NCI-H774 (cell line): Measurements from ENCODE around the gene EPS8L1.
"Not testable (repeated sequence)": the region's sequence is repeated elsewhere in the genome, so short reads cannot be mapped to it uniquely, and the experiment has no call there.

ENCODE experiments used
- DNase-seq: peaks from one replicate; lab custom pipeline; 2025; lab: John Stamatoyannopoulos, UW

EPS8L1 gene

DNA sequence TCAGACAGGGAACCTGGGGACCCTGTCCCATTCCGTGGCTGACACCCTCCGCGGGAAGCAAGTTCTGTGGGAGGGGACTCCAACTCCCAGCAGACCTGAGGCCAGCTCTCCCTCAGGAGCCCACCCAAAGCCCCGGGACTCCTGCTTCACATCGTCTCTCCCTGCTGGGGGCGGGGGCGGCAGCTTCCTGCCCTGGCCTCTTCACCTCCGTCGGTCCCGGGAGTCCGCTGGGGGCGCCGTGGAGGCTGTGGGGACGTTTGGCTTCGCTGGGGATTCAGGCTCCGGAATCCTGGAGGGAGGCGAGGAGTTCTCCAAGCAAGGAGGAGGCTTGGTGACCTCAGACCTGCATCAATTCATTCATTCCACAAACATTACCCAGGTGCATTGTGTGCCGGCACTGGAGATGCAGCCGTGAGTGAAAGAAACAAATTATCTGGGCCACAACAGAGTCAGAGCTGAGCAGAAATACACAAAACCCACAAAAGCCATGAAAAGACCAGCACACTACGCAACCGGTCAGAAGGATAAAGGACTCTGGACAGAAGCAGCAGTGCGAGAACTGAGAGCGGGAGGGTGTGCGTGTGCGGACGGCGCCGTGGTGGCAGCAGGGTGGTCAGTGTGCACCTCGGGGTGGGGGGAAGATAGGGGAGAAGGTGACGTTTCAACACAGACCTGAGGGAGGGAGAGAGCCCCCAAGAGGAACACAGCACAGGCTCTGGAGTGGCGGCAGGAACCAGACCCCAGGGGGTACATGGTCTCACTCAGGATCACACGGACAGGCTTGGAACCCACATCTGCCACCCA, 19.0 kb downstream of the EPS8L1 start:
- DNase-seq: no peak

- no peak for DNase-seq
These were observed 19.8 kb downstream of the EPS8L1 start for GRCh38 chr19:55095260-55096060.

DNA sequence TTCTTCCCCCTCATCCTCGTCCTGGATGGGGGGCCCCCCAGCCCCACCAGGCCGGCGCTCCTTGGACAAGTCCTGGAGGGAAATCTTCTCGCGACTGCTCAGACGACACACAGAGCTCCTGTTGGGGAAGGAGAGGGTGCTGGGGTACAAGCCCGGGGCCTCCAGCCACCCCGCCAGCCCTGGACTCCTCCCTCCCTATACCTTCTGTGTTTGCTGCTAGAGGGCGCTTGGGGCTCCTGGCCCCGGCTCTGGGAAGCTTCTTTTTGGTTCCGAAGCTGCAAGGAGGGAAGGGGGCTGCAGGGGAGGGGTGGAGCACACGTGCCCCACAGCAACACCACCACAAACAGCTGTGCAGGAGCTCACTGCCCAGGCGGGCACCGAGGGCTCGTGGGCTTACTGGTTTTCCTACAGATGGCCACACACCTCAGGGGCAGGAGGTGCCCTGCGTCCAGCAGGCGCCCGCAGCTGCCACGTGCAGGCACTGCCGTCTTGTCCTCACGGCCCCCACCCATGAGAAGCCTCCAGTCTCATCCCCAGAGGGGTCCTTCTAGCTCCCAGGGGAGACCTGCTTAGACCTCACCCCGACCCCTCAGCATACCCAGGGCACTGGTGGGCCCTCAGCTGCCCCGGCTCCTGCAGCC, 20.5 kb downstream of the EPS8L1 start:
- no peak for DNase-seq

DNA sequence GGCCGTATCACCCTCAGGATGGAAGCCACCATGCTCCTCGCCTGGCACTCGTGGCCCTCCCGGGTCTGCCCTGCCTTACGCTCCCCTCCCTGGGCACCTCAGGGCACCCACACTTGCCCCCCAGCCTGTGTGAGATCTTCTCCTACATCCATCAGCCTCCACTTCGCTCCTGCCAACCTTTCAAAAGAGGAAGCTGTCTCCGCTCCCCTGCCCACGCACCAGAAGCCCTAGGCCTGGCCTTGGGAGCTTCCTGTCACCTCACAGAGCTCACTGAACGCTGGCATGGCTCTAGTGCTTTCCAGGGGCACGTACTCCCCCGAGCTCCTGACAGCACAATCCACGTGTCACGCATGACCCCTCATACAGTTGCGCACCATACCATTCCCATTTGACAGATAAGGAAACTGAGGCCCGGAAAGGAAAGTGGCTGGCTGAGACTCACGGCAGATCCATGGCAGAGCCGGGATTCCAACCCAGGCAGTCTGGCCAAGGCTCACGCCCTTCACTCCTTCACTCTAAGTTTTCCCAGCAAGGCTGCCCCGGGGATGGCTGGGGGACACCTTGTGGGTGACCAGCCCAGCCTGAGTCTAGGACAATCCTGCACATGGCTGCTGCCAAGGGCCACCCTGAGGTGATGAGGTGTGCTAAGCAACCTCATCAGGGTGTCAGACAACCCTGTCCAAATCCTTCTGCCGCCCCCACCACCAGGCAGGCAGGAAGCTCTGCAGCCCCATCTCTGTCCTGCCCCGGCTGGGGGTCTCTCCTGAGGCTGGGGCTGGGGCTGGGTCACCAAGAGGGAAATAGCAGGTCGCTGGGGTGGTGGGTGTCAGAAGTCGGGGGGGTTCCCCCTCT, 22.4 kb downstream of the EPS8L1 start:
- DNase-seq: no peak

GRCh38 chr19:55098716-55099556, 23.3 kb downstream of the EPS8L1 start:
- no peak for DNase-seq

- DNase-seq: no peak
These were observed 24.2 kb downstream of the EPS8L1 start for GRCh38 chr19:55099557-55100506.

- no peak for DNase-seq
These were observed 25.6 kb downstream of the EPS8L1 start for GRCh38 chr19:55101261-55101660.

DNA sequence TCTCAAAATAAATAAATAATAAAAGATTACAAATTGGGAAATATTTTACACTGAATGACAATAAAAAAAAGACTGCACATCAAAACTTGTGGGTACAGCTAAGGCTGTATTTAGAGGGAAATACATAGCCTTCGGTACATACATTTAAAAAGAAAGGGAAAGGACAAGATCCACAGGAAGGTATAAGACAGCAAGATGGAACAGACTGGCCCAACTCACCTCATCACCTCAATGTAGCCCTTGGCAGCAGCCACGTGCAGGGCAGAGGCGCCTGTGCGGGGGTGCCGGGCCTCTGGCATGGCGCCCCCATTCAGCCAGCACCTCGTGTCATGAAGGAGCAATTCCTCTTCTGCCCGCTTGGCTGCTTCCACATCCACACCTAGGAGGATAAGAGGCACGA, 27.5 kb downstream of the EPS8L1 start:
- no peak for DNase-seq

DNA sequence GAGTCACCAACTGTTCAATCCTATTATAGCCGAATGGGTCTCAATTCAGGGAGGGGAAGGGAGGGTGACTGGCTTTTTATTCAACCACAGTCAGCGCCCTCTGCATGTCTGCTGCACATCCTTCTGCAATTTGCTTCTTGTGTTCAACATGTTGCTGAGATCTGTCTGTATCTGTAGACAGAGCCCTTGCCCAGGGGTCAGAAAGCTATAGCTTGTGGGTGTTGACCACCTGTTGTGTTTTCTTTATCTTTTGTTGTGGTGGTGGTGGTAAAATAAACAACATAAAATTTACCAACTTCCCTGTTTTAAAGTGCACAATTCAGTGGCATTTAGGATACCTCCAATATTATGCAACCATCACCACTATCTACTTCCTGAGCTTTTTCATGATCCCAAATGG, 29.6 kb downstream of the EPS8L1 start:
- DNase-seq: no peak

GRCh38 chr19:55106591-55106990, 30.9 kb downstream of the EPS8L1 start:
- DNase-seq: no peak

GRCh38 chr19:55107252-55107651, 31.6 kb downstream of the EPS8L1 start:
- DNase-seq: not testable (repeated sequence)

DNA sequence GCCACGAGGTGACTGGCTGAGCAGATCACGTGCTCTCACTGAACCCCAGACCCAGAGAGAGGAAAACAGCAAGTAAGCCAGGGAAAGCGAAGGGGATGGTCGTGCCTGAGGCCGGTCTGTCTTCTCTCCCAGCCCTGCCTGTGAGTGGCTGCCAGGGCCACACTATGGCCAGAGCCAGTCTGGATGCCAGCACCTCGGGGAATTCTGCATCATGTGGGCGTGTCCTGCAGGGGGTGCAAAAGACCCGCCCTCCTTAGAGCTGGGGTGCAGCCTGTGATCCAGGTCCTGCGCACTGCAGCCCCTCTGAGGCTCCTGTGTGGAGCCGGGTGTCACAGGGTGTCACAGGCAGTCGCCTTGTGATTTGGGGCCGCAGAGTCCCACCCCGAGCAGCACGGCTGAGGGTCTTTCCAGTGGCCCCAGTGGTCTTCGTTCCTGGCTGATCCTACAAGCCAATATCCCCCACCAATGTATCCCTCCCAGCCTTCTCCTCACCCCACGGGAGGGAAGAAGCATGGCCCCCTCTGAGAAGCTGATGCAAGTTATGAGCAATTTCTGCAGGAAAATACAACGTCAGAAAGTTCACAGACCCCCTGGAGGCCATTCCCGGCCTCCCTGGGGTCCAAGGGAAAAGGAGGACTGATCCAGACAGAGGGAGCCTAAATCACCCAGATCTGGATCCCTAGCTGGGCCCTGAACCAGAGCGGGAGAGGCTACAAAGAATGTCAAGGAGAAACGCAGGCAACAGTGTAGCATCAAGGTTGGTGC, 34.0 kb downstream of the EPS8L1 start:
- no peak for DNase-seq

DNA sequence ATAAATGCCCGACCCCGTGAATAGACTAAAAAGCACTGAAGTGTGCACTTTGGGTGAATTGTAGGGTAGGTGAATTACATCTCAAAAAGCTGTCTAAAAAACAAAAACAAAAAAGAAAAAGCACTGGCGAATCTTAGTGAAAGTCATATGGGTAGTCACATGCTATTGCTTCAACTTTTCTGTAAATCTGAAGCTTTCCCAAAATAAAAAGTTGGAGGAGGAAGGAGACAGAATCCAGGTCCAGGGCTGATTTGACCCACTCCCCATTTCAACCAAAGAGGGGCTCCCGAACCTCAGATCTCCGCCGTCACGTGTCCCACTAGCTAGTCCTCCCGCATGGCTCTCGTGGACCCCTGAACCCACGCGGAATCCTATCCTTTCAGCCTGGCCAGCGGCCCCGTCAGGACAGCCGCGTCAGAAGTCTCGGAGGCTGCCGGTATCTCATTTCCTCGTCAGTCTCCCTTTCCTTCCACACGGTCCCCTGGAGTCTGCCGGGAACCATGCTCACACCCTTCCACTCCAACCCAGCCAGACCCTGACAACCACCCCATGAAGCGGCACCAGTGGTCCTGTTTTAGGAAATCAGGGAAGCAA, 35.7 kb downstream of the EPS8L1 start:
- DNase-seq: no peak

GRCh38 chr19:55112246-55112776, 36.6 kb downstream of the EPS8L1 start:
- DNase-seq: no peak

DNA sequence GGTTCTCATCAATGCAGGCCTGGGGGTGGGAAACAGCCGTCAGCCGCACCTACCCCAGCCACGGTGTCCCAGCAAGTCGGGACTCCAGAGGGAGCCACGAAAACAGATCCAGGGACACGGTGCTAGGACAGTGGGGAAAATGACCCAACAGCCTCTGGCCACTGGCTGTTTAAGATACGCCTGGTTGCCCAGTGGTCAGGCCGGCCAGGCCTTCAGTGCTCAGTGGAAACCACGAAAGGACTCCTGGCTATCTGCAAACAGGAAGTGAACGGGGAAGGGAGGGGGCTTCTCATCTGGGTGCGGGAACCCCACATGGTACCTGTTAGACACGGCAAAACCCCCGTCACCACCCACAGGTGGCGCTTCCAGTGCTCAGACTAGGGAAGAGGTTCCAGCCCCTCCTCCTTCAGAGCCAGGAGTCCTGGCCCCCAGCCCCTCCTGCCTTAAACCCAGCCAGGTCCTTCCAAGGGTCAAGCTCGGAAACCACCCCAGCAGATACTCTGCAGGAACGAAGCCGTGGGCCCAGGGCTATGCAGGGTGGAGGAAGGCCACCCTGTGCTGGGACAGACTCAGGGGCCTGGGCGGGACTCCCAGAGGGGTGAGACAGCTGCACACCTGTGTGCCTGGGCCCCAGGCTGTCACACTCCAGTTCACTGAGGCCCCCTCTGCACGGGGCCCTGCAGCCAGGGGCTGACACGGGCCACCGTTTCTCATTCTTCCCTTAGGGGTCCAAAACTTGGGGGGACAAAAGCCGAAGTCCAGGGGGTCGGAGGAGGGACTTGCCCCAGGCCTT, 37.3 kb downstream of the EPS8L1 start:
- DNase-seq: no peak

- DNase-seq: no peak
These were observed 37.9 kb downstream of the EPS8L1 start for GRCh38 chr19:55113570-55114039.

GRCh38 chr19:55114566-55115145, 39.0 kb downstream of the EPS8L1 start:
- DNase-seq: no peak
